Fibroblast of skin of scalp (primary cell): ENCODE data around the gene BRD3OS.
"Not testable (repeated sequence)": the region's sequence is repeated elsewhere in the genome, so short reads cannot be mapped to it uniquely, and the experiment has no call there.

Experiments
- DNase-seq: peaks from one replicate; pipeline ENCODE4 v3.0.0-alpha.2; 2013

Gene BRD3OS

GRCh38 chr9:133988771-133989170 lies 36.5 kb upstream of the BRD3OS start:
- not testable (repeated sequence) for DNase-seq

DNA sequence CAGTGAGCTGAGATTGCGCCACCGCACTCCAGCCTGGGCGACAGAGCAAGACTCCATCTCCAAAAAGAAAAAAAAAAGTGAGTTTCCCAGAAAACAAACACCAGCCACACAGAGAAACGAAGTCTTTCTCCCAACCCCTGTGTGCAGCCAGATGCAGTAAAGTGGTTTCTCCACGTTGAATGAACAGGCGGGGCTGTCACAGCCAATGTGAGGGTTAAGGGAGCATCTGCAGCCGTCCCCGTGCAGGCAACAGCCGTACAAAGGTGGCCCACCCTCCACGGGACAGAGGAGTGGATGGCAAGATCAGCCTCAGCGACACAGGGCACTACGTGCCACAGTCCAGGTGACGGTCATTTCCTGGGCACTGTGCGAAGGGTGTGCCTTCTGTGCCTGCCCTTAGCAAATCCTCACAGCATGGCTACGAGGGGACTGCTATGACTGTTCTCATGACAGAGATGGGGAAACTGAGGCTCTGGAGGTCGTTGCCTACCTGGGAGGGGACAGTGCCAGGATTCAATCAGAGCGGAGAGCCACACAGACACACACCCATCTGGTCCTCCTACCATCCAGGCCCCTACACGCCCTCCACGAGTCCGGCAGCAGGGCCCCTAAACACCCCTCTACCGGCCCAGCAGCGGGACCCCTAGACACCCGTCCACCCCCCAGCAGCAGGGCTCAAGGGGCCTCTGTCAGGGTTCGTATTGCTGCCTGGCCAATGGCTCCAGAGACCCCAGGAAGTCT lies 35.5 kb upstream of the BRD3OS start:
- DNase-seq = no peak

DNA sequence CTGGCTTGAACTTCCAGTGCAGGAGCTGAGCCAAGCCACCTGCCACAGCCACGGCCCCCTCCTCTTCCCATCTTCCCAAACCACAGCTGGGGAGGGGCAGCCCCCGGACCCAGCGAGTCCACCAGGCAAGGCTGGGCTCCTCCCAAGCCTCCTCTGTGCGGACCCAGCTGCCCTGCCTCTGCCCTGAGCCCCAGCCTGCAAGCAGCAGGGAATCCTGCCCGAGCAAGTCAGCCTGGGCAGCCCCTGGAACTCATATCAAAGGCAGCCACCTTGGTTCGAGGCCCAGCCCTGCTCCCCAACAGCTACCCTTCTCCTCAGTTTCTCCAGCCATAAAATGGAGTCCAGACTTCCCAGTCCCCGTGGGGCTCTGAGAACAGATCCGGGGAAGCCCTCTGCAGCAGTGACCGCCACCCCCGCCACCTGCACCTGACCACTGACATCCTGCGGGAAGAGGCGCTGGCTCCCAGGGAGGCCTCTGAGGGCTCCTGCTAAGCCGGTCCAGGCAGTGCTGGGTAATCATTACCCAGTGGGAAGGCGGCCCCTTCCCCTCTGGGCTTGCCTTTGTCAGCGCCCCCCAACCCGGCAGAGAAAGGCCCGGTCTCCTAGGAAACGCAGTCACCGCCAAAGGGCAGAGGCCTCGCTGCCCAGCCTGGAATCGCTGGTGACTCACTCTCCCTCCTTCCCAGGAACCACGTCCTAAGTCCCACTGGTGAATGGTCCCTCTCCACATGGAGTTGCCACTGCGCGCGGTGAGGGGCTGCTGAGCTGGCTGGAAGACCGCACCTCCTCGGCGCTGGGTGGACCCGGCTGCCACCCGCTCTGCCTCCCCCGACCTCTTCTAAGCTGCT lies 34.7 kb upstream of the BRD3OS start:
- DNase-seq = peak; percentile 63

- peak; percentile 6 for DNase-seq
Measured at GRCh38 chr9:133991214-133991921, 33.9 kb upstream of the BRD3OS start.

DNA sequence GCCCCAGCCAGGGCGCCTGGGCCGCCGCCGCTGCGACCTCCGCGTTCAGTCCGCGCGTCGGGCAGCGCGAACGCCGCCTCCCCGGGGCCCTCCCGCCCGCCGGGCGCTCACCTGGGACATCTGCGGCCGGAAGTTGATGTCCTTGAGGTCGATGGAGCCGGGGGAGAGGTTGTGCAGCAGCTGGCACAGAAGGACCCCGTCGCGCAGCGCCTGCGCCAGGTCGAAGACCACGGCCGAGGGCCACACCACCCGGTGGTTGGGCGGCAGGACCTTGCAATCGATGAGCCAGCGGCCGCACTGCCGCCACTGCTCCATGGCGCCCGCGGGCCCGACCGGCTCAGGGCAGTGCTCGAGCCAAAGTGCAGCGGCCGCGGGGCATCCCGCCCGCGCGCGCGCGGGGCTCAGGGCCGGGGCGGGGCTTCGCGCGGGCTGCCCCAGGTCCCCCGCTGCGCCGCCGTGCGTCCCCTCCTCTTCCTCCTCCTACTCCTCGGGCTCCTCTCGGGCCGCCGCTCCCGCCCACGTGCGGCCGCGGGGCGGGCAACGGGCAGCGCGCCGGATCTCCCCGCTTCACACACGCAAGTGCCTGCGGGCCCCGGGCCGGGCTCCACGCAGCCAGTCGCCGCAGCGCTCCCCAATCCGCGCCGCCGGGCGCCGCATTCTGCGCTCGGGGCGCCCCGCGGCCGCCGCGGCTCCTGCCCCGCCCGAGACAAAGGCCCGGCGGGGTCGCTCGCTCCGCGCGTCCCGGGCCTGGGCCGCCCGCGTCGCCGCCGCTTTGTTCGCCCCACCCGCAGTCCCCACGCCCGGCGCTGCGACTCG lies 33.1 kb upstream of the BRD3OS start, which contains the start of gene VAV2:
Gene VAV2, minus strand, starts transcription at position 361 of the 816 bp plus-strand sequence. Its CDS starts 46 bp downstream, at position 315.
- DNase-seq = peak; percentile 67

DNA sequence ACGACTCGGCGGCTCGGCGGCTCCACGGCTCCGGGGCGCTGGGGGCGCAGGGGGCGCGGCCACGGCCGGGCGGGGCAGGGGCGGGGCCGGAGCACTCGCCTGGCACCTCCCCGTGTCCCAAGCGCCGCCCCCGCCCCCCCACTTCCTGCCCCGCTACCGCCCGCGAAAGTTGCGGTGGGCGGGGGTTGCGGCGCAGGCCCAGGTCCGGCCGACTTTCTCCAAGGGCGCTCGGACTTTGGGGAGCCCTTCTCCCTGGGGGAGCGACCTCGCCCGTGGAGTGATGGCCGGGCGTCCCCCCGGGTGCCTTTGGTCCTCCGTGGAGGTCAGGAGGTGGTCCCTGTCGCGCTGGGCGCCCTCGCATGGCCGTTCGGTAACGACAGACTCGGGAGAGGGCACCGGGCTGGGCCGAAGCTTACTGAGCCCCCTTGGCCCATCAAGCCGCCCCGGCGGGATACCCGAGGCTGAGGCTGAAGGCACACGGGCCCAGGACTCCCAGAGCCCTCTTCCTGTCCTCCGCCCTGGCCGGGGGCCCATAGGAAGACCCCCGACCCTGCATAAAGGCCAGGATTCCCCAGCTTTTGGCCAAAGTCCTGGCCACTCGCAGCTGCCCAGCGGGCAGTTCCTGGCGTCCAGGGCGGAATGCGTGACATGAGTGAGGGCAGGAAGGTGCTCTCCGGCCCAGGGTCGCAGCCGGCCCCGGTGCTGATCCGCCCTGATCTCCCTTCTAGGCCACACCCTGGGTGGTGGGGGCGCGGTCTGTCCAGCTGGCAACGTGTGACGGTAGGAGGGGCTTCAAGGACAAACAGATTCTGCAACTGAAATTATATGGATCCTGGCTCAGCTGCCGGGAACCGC lies 32.3 kb upstream of the BRD3OS start:
- peak; percentile 90 for DNase-seq

GRCh38 chr9:133993635-133994253 lies 31.5 kb upstream of the BRD3OS start:
- DNase-seq = no peak

DNA sequence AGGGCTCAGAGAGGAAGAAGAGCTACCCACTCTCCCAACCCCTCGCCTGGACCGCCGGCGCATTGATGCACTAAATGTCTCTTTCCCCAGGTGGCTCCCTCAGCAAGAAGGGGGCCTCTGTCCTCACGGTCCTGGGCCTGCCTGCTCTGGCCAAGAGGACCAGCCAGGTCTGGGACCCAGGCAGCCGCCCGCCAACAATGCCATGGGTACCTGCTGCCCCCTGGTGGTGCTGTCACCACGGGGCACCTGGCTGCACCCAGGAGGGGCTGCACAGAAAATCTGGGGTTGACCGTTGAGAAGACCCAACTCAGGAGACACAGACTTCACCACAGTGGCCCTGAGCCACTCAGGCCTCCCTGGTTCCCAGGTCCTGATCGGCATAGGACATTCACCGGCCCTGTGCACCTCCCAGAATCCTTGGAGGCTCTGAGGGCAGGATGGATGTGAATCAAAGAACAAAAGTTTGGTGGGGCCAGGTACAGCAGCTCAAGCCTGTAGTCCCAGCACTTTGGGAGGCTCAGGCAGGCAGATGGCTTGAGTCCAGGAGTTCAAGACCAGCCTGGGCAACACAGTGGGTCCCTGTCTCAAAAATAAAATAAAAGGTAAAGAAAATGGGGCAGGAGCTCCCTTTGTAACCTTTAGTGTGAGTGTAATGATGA lies 30.8 kb upstream of the BRD3OS start:
- DNase-seq = peak; percentile 61

DNA sequence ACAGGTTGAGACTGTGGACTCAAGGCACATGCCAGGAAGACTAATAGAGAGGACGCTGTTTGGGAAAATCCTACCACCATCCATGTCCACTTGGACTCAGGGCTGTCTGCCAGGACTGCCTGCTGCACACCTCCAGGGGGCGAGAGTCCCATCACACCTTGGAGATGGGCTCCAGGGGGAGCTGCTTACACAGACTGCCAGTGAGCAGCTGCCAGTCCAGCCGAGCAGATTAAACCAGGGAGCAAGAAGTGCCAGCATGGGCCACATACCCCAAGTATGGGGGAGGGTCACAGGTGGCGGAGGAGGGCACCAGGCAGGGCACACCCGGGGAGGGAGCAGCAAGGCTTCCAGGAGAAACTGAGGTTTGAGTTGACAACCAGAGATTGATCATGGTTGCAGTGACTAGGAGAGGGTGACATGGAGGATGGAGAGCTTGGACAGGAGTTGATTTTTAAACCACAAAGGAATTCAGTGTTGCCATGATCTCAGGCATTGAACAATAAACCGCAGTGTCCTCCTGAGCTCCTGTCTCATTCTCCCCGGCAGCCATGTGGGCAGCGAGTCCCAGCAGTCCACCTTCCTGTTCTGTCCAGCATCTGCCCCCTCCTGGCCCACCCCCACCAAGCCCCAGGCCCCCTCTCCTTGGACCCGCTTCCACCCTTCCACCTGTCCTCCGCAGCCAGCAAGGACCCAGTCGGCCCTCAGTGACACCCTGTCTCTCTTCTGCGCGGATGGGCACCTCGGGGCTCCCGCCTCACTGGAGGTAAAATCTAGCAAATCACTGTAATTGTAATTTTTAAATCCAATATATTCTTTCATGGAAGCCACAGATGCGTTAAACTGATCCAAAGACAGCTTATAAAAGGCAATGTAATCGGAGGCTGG lies 30.0 kb upstream of the BRD3OS start:
- DNase-seq = peak; percentile 15

DNA sequence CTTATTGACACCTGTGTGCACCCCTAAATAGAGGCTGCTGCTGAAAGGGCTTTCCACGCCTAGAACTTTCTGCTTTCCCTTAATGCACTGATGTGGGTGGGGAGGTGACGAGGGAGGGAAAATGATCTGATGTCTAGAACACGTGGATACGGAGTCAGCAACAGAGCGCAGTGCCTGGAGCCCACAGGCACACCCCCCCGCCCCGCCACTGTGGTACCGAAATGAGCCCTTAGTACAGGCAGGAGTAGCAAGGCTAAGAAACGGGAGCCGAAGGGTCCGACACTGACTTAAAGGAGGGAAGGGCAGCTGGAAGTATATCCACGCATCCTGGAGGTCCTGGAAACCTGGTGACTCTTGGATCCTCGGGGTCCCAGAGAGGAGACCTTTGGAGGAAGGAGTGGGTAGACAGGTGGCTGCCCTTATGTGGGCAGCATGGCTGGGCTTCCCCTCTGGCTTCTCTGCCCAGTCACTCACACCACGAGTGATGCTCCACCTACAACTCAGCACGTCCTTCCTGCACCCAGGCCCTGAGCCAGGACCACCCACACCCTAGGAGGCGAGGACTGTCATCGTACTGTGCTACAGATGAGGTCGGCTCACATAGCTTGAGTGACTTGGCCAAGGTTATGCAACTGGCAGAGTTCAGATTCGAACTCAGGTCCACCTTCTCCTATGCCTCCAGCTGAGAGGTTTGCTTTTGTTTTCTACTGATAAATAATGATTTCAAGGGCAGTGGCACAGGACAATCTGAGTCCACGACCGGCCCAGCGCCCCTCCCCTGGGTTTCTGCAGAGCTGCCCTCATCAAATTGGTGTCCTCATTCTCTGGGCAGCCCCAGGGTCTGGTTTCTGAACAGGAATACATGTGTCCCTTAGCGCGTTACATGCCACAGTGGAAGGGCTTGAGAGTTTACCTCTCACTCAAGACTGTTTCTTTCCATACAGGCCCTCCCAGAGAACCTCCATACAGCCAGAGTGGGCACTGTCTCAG lies 28.5 kb upstream of the BRD3OS start:
- DNase-seq = peak; percentile 8

DNA sequence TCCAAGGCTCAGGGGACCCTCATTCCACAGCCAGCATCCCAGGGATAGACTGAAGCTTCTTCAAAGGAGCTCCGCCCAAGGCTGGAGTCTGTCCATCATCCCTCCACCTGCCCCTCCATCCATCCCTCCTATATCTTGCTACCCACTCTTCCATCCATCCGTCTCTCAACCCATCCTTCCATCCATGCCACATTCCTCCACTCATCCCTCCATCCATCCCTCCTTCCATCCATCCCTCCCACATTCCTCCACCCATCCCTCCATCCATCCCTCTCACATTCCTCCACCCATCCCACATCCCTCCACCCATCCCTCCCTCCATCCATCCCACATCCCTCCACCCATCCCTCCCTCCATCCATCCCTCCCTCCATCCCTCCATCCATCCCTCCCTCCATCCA lies 27.7 kb upstream of the BRD3OS start:
- no peak for DNase-seq

- peak; percentile 70 for DNase-seq
Measured at GRCh38 chr9:133998915-133999595, 26.2 kb upstream of the BRD3OS start.

- peak; percentile 40 for DNase-seq
Measured at GRCh38 chr9:133999851-134000265, 25.4 kb upstream of the BRD3OS start.

DNA sequence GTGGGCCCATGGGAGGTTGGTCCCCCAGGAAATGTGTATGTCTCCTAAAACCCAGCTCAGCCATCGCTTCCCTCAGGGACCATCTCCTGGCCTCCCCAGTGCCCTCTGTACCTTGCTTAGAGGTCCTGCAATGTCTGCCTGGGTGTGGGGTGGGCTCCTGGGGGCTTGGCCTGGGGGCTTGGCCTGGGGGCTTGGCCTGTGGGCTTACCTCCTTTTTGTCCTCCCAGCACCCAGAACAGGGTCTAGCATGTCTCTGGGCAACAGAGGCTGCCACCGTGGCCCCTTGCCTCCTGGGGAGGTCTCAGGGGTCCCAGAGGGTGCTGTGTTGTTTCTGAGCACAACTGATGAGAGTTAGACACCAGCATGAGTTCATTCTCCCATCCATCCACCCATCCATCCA lies 22.5 kb upstream of the BRD3OS start:
- no peak for DNase-seq

DNA sequence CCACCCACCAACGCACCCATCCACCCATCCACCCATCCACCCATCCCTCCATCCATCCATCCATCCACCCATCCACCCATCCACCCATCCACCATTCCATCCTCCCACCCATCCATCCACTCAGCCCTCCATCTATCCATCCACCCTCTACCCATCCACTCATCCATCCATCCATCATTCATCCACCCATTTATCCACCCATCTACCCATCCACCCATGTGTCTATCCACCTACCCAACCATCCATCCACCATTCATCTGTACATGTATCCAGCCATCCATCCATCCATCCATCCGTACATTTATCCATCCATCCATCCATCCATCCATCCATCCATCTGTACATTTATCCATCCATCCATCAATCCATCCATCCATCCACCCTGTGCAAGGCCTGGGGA lies 22.0 kb upstream of the BRD3OS start:
- DNase-seq = no peak

- no peak for DNase-seq
Measured at GRCh38 chr9:134004131-134004873, 21.0 kb upstream of the BRD3OS start.
